GM12878 (cell line): Measurements from ENCODE around the gene TMUB2. TPM values are rescaled to one million over a fixed set of nuclear protein-coding genes. Genes with fewer than 3 reads are reported as not detected.

ENCODE experiments used
- BHLHE40 ChIP-seq, 2 experiments: fragments of 450-650 bp in 1 of 2; IDR thresholded peaks; 2 replicates each; pipeline ENCODE4 v1.6.1; 2011 to 2017; ENCODE audit warnings: low read depth in 2 of 2, borderline replicate concordance in 1 of 2, improper control_type of control experiment in 1 of 2, low read length in 1 of 2, mild to moderate bottlenecking in 1 of 2
- BRCA1 ChIP-seq: IDR thresholded peaks from 2 replicates; pipeline ENCODE4 v1.6.1; 2011; ENCODE audit warnings: low read depth, low read length, improper control_type of control experiment
- IKZF1 ChIP-seq: fragments of 450-650 bp; conservative IDR thresholded peaks from 2 replicates; pipeline ENCODE4 v1.6.1; 2017; ENCODE audit warnings: antibody characterized with exemption, mild to moderate bottlenecking
- JUNB ChIP-seq: IDR thresholded peaks from 2 replicates; pipeline ENCODE4 v1.6.1; 2016; ENCODE audit warnings: antibody characterized with exemption, mild to moderate bottlenecking
- KDM1A ChIP-seq: fragments of 200-600 bp; sonication (generic); IDR thresholded peaks from 2 replicates; pipeline ENCODE4 v1.6.1; 2016; ENCODE audit warnings: borderline replicate concordance
- LARP7 ChIP-seq: fragments of 450-650 bp; IDR thresholded peaks from 2 replicates; pipeline ENCODE4 v1.6.1; 2017; ENCODE audit warnings: mild to moderate bottlenecking
- NFYA ChIP-seq: IDR thresholded peaks from 2 replicates; pipeline ENCODE4 v1.6.1; 2011; ENCODE audit warnings: low read depth, mild to moderate bottlenecking, low read length, improper control_type of control experiment, borderline replicate concordance
- RBBP5 ChIP-seq: fragments of 200-600 bp; sonication (generic); conservative IDR thresholded peaks from 2 replicates; pipeline ENCODE4 v1.6.1; 2016
- RCOR1 ChIP-seq: conservative IDR thresholded peaks from 2 replicates; pipeline ENCODE4 v1.6.1; 2012; ENCODE audit warnings: low read depth, low read length, improper control_type of control experiment
- RELB ChIP-seq: fragments of 450-650 bp; IDR thresholded peaks from 2 replicates; pipeline ENCODE4 v1.6.1; 2017; ENCODE audit warnings: low read depth, mild to moderate bottlenecking, moderate library complexity
- YY1 ChIP-seq: IDR thresholded peaks from 2 replicates; pipeline ENCODE4 v1.6.1; 2011; ENCODE audit warnings: low read depth, mild to moderate bottlenecking, low read length
- polyA plus RNA-seq, 11 experiments: library from polyadenylated mRNA; depleted of rRNA in 4 of 11; unstranded in 6 of 11; stranded (reverse) in 5 of 11; fragments of >200 nt; fragmentation: Nextera tagmentation in 4 of 11; fragmentation: Illumina TruSeq in 1 of 11; extraction: Ambion mirVana in 4 of 11; extraction: Trizol in 1 of 11; gene quantifications; 1 replicate in 1 of 11; 2 replicates in 10 of 11; pipeline versions ENCODE4 v1.2.1 to v1.2.3, GENCODE V29; 2011 to 2016; ENCODE audit warnings: inconsistent platforms in 2 of 11, missing spikeins in 2 of 11, low read depth in 1 of 11
- total RNA-seq, 4 experiments: library from RNA; depleted of rRNA in 3 of 4; stranded (reverse); fragments of >200 nt in 3 of 4; fragmentation: Illumina TruSeq in 1 of 4; extraction: Trizol in 1 of 4; gene quantifications; 2 replicates each; pipeline versions ENCODE4 v1.2.1 to v1.2.3, GENCODE V29; 2013 to 2021
- TF ChIP-seq, protein P1 (sequence below): fragments of 150-350 bp; IDR thresholded peaks from 2 replicates; pipeline ENCODE4 v1.6.1; 2016; ENCODE audit warnings: low read depth, low read length
- TF ChIP-seq, protein P2 (sequence below): IDR thresholded peaks from 2 replicates; pipeline ENCODE4 v1.6.1; 2012; ENCODE audit warnings: low read length, inconsistent platforms
- TF ChIP-seq, protein P3 (sequence below): IDR thresholded peaks from 2 replicates; pipeline ENCODE4 v1.6.1; 2011; ENCODE audit warnings: low read depth, mild to moderate bottlenecking, low read length, moderate library complexity, borderline replicate concordance; ENCODE audit errors: extremely low read depth
- TF ChIP-seq, protein P4 (sequence below): fragments of 450-650 bp; IDR thresholded peaks from 2 replicates; pipeline ENCODE4 v1.6.1; 2016; ENCODE audit warnings: mild to moderate bottlenecking, moderate library complexity, borderline replicate concordance

The TMUB2 gene
- total and polyA plus RNA-seq, 10 of the 15 experiments (the other 5 are each of a cell fraction or from before 2014, with no cell fraction given): 4.3 to 34.0 (median 20.0) TPM

DNA sequence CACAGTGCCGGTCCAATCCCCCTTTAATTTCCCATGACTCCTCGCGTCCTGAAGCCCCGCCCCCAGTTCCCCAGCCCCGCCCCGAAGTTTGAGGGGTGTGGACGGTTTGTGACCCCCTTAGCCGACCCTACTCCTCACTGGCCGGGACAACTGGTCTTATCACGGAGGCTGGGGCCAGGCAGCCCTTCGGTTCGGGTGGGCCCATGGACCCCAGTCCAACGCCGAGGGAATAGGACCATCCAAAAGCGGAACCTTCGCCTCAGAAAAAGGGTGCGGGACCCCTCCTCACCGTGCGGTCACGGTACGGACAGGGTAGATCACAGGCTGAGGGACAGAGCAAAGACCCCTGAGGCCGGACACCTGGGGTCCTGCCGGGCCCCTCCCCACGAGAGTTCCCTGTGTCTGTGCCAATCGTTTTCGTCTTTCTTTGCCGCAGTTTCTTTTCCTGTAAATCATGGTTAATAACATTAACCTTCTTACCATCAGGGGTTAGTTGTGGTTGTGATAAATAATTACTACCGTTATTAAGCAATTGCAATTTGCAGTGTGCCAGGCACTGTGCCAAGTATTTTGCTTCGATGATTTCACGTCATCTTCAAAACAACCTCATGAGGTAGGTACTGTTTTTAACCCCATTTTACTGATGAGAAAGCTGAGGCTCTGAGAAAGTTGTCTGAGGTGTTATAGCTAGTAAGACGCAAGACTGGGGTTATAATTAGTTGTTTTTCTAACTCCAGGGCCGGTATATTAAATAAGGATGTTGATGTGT lies 543 bp downstream of the TMUB2 start (continued):
- TF ChIP-seq, protein P1, sequence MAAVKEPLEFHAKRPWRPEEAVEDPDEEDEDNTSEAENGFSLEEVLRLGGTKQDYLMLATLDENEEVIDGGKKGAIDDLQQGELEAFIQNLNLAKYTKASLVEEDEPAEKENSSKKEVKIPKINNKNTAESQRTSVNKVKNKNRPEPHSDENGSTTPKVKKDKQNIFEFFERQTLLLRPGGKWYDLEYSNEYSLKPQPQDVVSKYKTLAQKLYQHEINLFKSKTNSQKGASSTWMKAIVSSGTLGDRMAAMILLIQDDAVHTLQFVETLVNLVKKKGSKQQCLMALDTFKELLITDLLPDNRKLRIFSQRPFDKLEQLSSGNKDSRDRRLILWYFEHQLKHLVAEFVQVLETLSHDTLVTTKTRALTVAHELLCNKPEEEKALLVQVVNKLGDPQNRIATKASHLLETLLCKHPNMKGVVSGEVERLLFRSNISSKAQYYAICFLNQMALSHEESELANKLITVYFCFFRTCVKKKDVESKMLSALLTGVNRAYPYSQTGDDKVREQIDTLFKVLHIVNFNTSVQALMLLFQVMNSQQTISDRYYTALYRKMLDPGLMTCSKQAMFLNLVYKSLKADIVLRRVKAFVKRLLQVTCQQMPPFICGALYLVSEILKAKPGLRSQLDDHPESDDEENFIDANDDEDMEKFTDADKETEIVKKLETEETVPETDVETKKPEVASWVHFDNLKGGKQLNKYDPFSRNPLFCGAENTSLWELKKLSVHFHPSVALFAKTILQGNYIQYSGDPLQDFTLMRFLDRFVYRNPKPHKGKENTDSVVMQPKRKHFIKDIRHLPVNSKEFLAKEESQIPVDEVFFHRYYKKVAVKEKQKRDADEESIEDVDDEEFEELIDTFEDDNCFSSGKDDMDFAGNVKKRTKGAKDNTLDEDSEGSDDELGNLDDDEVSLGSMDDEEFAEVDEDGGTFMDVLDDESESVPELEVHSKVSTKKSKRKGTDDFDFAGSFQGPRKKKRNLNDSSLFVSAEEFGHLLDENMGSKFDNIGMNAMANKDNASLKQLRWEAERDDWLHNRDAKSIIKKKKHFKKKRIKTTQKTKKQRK: no peak
- peak; percentile 53; the same call in 1 of the 2 replicates for TF ChIP-seq LARP7
- TF ChIP-seq, protein P2, sequence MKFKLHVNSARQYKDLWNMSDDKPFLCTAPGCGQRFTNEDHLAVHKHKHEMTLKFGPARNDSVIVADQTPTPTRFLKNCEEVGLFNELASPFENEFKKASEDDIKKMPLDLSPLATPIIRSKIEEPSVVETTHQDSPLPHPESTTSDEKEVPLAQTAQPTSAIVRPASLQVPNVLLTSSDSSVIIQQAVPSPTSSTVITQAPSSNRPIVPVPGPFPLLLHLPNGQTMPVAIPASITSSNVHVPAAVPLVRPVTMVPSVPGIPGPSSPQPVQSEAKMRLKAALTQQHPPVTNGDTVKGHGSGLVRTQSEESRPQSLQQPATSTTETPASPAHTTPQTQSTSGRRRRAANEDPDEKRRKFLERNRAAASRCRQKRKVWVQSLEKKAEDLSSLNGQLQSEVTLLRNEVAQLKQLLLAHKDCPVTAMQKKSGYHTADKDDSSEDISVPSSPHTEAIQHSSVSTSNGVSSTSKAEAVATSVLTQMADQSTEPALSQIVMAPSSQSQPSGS: no peak; the same call in 1 of the 2 replicates
- 0 out of 4 replicates have a peak, but pooled peaks of 1 of the 2 experiments have one; percentile 10 for TF ChIP-seq BHLHE40 (IDR thresholded peaks at IDR 0.05; ENCODE audit: borderline replicate concordance in 1 of 2, low read depth in 2 of 2, low read length in 1 of 2)
- TF ChIP-seq IKZF1: no peak
- TF ChIP-seq, protein P3, sequence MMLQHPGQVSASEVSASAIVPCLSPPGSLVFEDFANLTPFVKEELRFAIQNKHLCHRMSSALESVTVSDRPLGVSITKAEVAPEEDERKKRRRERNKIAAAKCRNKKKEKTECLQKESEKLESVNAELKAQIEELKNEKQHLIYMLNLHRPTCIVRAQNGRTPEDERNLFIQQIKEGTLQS: no peak
- no peak for TF ChIP-seq KDM1A
- no peak for TF ChIP-seq RBBP5
- no peak for TF ChIP-seq NFYA
- TF ChIP-seq YY1: no peak
- no peak for TF ChIP-seq BRCA1
- TF ChIP-seq JUNB: no peak
- TF ChIP-seq RELB: no peak
- no peak for TF ChIP-seq RCOR1
- TF ChIP-seq, protein P4, sequence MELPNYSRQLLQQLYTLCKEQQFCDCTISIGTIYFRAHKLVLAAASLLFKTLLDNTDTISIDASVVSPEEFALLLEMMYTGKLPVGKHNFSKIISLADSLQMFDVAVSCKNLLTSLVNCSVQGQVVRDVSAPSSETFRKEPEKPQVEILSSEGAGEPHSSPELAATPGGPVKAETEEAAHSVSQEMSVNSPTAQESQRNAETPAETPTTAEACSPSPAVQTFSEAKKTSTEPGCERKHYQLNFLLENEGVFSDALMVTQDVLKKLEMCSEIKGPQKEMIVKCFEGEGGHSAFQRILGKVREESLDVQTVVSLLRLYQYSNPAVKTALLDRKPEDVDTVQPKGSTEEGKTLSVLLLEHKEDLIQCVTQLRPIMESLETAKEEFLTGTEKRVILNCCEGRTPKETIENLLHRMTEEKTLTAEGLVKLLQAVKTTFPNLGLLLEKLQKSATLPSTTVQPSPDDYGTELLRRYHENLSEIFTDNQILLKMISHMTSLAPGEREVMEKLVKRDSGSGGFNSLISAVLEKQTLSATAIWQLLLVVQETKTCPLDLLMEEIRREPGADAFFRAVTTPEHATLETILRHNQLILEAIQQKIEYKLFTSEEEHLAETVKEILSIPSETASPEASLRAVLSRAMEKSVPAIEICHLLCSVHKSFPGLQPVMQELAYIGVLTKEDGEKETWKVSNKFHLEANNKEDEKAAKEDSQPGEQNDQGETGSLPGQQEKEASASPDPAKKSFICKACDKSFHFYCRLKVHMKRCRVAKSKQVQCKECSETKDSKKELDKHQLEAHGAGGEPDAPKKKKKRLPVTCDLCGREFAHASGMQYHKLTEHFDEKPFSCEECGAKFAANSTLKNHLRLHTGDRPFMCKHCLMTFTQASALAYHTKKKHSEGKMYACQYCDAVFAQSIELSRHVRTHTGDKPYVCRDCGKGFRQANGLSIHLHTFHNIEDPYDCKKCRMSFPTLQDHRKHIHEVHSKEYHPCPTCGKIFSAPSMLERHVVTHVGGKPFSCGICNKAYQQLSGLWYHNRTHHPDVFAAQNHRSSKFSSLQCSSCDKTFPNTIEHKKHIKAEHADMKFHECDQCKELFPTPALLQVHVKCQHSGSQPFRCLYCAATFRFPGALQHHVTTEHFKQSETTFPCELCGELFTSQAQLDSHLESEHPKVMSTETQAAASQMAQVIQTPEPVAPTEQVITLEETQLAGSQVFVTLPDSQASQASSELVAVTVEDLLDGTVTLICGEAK: no peak
